Cerebellar cortex (tissue), 1 donor: Measurements from ENCODE around the gene SLC17A7.
A peak's percentile ranks its signal among the peaks of the same experiment; 100 is the strongest.

Source experiments
- DNase-seq: peaks from one replicate; pipeline ENCODE4 v3.0.0-alpha.2; 2015; ENCODE audit warnings: low spot score

Gene SLC17A7

GRCh38 chr19:49427855-49428546, 13.3 kb downstream of the SLC17A7 start:
- DNase-seq: no peak

- DNase-seq: no peak
These were observed 14.0 kb downstream of the SLC17A7 start for GRCh38 chr19:49427339-49427738.

- DNase-seq: peak; percentile 69
These were observed 15.3 kb downstream of the SLC17A7 start for GRCh38 chr19:49425922-49426592.

DNA sequence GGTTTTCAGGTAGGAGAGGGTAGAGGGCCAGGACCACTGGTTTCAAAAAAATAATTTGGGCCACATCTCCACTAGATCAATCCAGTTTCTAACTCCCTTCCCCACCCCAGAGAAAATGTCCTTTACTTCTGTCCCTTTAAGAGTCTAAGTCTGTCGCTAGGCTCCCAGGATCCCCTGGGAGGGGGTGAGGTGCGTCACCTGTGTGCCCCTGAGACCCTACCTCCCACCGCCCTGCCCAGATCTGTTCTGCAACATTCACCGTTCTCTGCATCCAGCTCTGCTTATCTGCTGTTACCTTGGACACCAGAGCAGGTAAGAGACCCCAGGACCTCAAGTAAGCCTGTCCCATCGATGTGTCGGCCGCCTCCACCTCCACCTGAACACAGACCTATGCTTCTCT, 16.1 kb downstream of the SLC17A7 start, which contains the start of gene GFY:
TSS of gene GFY (plus strand) at position 211 of the 400 bp plus-strand sequence. CDS start 1,043 bp downstream, outside the sequence.
- peak; percentile 37 for DNase-seq

DNA sequence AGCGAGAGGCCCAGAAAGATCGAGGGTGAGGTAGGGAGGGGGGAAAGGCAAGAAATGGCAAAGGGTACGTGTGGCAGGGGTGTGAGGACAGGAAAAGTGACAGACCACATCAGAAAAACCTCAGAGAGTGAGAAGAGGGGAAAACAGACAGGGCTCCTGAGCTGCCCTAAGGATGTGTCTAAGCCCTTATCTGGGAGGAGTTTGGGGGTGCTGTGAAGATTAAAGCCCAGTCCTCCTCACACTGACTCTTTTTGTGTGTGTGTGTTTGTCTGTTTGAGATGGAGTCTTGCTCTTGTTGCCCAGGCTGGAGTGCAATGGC, 17.4 kb downstream of the SLC17A7 start:
- no peak for DNase-seq

- DNase-seq: no peak
These were observed 18.0 kb downstream of the SLC17A7 start, which contains the start of gene PTH2 for GRCh38 chr19:49423071-49423984. Gene PTH2, minus strand, starts transcription at chr19:49423441. Its CDS starts 102 bp downstream, at chr19:49423339.

DNA sequence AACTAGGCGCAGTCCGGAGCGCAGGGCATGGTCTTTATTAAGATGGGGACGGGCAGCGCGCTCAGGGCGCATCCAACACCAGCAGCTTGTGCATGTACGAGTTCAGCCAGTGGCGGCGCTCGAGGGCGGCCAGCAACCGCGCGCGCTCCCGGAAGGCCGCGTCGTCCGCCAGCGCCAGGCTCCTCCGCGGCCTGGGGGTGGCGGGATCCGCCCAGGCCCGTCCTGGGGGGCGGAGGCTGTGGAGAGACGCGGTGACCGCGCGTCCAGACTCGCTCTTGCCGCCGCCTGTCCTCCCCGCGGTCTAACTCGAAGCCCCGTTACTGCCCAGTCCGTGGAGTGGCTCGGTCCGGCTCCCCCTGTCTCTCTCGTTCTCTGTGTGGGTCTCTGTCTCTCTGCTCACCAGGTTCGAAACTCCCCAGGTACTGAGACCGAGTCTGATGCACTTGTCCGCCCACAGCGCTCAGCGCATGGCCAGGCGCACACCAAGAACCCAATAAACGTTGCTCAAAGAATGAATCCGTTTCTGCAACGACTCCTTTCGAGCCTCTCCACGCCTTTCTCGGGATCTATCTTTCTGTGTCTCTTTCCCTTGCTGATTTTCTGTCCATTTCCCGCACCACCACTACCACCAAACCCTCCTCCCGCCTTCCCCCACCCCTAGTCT, 18.8 kb downstream of the SLC17A7 start:
- DNase-seq: peak; percentile 77

DNA sequence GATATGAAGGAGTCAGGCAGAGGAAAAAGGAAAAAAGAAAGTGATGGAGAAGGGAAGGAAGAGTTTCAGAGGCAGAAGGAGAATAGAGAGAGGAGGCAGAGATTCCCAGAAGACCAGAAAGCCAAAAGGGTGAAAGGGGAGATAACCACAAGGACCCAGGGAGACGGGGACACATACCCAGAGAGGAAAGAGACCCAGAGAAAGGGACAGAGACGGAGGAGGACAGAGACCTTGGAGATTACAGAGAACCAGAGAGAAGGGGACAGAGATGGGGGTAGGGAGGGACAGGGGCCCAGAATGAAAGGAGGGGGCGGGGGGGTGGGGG, 19.5 kb downstream of the SLC17A7 start:
- no peak for DNase-seq

GRCh38 chr19:49421039-49421877, 20.1 kb downstream of the SLC17A7 start:
- peak; percentile 92 for DNase-seq

GRCh38 chr19:49420227-49420626, 21.1 kb downstream of the SLC17A7 start:
- DNase-seq: no peak

- no peak for DNase-seq
These were observed 22.2 kb downstream of the SLC17A7 start for GRCh38 chr19:49419173-49419572.

GRCh38 chr19:49418511-49418910, 22.8 kb downstream of the SLC17A7 start:
- DNase-seq: no peak

DNA sequence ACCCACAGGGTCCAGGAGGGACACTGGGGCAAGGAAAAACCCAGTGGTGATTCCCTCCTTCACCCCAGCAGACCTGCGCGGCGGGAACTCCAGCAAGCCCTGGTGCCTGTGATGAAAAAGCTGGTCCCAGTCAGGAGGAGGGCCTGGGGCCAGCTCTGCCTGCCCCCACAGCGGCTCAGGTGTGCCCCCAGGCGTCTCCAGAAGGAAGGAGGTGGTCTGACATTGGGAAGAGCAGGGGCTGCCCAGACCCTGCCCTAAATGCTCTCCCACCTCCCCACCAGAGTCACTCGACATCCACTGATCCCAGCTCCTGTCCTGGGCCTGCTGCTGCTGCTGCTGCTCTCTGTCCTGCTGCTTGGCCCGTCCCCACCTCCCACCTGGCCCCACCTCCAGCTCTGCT, 24.2 kb downstream of the SLC17A7 start:
- no peak for DNase-seq

- DNase-seq: no peak
These were observed 25.5 kb downstream of the SLC17A7 start for GRCh38 chr19:49415810-49416200.

DNA sequence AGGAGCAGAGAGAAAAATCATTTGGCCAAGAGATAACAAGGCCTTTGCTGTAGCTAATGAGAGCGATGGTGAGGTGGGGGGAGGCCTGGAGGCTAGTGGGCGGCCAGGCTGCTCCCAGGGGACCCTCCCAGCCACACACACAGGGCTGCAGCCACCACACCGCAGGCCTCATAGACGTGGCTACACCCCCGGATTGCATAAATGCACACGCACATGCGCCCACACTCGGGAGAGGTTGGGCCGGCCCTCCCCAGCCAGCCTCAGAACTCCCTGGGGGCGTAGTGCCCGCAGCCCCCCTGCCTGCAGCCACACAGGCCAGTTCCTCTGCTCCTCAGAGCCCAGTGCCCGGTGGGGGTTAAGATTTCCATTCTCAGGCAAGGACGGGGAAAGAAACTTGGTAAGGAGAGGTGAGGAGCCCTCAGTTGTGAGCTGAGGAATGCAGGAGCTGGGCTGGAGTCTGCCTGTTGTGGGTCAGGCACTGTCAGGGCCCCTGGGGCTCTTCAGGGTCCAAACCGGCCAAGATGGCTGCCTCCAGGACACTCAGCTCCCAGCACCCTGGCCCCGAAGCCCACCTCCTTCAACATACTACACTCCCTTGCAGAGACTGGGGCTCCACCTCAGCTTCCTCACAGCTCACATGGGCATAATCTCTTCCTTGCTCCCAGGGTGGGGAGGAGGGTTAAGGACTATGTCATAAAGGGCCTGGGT, 26.1 kb downstream of the SLC17A7 start:
- no peak for DNase-seq

- DNase-seq: no peak
These were observed 27.1 kb downstream of the SLC17A7 start for GRCh38 chr19:49414256-49414655.

DNA sequence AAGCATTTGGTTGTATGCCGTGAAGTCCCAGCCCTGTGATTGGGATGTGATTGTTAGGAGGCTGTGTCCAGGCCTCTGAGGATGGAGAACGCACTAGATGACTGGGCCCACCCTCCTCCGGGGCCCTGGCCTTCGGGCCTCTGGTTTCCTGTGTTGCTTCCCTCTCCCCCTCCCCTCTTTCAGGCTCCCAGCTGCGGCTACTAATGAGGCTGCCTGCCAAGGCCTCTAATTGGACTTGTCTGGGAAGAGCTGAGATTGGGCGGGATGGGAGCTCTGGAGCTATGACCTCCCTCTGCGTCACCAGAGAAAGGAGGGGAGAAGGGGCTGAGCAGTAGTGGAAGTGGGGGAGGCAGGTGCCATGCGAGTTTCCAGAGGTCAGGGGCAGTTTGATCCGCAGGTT, 28.0 kb downstream of the SLC17A7 start:
- no peak for DNase-seq

DNA sequence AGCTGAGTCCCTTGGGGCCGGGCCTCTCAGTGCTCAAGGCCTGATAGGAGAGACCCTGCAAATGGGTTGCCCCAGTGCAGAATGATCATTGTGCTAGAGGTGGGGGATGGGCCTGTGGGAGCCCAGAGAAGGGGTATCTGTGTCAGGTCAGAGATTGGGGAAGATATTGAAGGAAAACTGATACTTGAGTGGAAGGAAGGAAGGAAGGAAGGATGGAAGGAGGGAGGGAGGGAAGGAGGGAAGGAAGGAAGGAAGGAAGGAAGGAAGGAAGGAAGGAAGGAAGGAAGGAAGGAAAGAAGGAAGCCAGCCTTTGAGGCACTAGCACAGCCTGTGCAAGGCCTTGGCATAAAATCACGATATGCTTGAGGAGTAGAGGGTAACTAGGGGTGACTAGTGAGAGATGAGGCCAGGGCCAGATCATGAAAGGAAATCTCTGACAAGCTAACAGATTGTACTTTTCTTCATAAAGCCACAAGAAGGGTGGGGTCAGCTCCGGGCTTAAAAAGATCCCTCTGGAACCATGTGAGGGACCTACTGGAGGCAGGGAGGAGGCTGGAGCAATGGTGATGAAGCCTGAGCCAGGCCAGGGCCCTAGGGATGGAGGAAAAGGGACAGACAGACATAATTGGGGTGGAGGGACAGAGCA, 29.5 kb downstream of the SLC17A7 start:
- no peak for DNase-seq

- no peak for DNase-seq
These were observed 31.8 kb downstream of the SLC17A7 start for GRCh38 chr19:49409441-49410029.
